Left lobe of liver (tissue), 2 donors: Measurements from ENCODE around the gene TADA2A. TPM values are rescaled to one million over a fixed set of nuclear protein-coding genes. Genes with fewer than 3 reads are reported as not detected.
A peak's percentile ranks its signal among the peaks of the same experiment; 100 is the strongest.

ENCODE experiments used
- ATAC-seq: fragments of 200-7000 bp; cut with Tn5 transposase; one replicate; pipeline ENCODE4 v1.9.1; 2020; ENCODE audit warnings: mild to moderate bottlenecking, moderate library complexity
- DNase-seq: peaks from one replicate; pipeline ENCODE4 v3.0.0-alpha.2; 2020; ENCODE audit warnings: low spot score
- total RNA-seq: library from RNA; stranded (reverse); gene quantifications from one replicate; pipeline ENCODE4 v1.2.1, GENCODE V29; 2021
- donor health status: DM: no; HTN: no; CAD: no; lungs with moderate emphysema.
- donor health status: DM: no; HTN: yes; CAD: no.

Gene TADA2A
- total RNA-seq, 1 donor from 2014 or later: 8.6 TPM

GRCh38 chr17:37458805-37459204 is 52.1 kb downstream of the TADA2A start:
- ATAC-seq (no peak), DNase-seq (no peak)

- no peak for DNase-seq
- no peak for ATAC-seq
Measured at GRCh38 chr17:37461668-37462067, 55.0 kb downstream of the TADA2A start.

GRCh38 chr17:37462492-37462891 is 55.8 kb downstream of the TADA2A start:
- ATAC-seq (no peak), DNase-seq (no peak)

- ATAC-seq (no peak), DNase-seq (no peak)
Measured at GRCh38 chr17:37463039-37463438, 56.4 kb downstream of the TADA2A start.

- DNase-seq: no peak
Measured at GRCh38 chr17:37465069-37465616, 58.5 kb downstream of the TADA2A start.

GRCh38 chr17:37466471-37466870 is 59.8 kb downstream of the TADA2A start:
- DNase-seq: no peak
- no peak for ATAC-seq

More at GRCh38 chr17:37465069-37465616, 58.5 kb downstream of the TADA2A start:
- no peak for ATAC-seq

- ATAC-seq (no peak), DNase-seq (no peak)
Measured at GRCh38 chr17:37470181-37470580, 63.5 kb downstream of the TADA2A start.

GRCh38 chr17:37475731-37476420 is 69.2 kb downstream of the TADA2A start:
- ATAC-seq (no peak), DNase-seq (no peak)

- ATAC-seq: no peak
- no peak for DNase-seq
Measured at GRCh38 chr17:37476431-37477120, 69.9 kb downstream of the TADA2A start.

- ATAC-seq (no peak), DNase-seq (no peak)
Measured at GRCh38 chr17:37478187-37478586, 71.5 kb downstream of the TADA2A start.

GRCh38 chr17:37479025-37479424 is 72.3 kb downstream of the TADA2A start:
- ATAC-seq: no peak
- no peak for DNase-seq

- no peak for DNase-seq
- no peak for ATAC-seq
Measured at GRCh38 chr17:37480427-37480826, 73.7 kb downstream of the TADA2A start.

GRCh38 chr17:37481001-37481665 is 74.4 kb downstream of the TADA2A start:
- ATAC-seq (peak; percentile 83), DNase-seq (no peak)

GRCh38 chr17:37483311-37484039 is 76.8 kb downstream of the TADA2A start:
- DNase-seq (no peak), ATAC-seq (no peak)

GRCh38 chr17:37485938-37486570 is 79.4 kb downstream of the TADA2A start:
- ATAC-seq (no peak), DNase-seq (no peak)

- ATAC-seq (peak; percentile 32), DNase-seq (no peak)
Measured at GRCh38 chr17:37488009-37488604, 81.4 kb downstream of the TADA2A start.

- peak; percentile 26 for ATAC-seq
- peak; percentile 55 for DNase-seq
Measured at GRCh38 chr17:37488607-37489196, 82.0 kb downstream of the TADA2A start.

GRCh38 chr17:37489197-37490001 is 82.7 kb downstream of the TADA2A start, which contains the start of gene DUSP14:
DUSP14 (plus strand) TSS chr17:37489891; CDS start chr17:37512273, 22,382 bp downstream.
- ATAC-seq (peak; percentile 86), DNase-seq (peak; percentile 87)
